ENCODE data around the gene TTC7B.

The TTC7B gene

DNA sequence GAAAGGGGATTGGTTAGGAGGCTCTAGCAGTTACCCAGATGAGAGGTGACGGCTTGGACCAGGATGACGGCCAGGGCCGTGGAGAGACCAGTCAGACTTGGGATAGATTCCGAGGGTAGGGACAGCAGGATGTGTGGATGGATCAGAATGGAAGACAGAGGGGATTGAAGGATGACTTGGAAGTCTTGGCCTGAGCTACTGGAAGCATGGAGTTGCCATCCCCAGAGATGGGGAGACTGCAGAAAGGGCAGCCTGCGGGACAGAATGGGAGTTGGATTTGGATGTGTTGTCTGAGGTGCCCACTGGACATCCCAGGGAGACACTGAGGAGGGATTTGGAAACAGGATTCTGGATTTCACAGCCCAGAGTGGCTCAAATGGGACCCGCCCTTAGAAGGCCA lies 317.1 kb downstream of the TTC7B start:
- no peak for DNase-seq

DNA sequence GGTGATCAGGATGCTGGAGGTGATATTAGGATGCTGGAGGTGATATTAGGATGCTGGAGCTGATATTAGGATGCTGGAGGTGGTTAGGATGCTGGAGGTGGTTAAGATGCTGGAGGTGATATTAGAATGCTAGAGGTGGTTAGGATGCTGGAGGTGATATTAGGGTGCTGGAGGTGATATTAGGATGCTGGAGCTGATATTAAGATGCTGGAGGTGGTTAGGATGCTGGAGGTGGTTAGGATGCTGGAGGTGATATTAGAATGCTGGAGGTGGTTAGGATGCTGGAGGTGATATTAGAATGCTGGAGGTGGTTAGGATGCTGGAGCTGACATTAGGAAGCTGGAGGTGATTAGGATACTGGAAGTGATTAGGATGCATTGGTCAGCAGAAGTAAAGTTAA lies 318.0 kb downstream of the TTC7B start:
- DNase-seq = no peak

DNA sequence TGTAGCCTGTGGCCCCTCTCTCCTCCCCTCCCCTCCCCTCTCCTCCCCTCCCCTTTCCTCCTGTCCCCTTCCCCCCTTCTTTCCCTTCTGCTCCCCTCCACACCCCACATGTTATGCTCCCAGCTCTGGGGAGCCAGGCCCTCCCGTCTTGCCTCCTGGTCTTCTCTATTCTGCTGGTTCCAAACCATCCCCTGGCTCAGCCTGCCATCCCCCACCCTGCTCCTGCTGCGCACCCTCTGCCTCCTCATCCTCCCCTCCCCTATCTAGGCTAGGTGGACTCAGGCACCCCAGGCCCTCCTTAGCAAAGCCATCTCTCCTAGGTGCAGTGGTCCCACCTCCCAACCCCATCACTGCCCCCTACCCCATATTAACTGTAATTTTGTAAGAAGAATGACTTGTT lies 319.9 kb downstream of the TTC7B start:
- no peak for DNase-seq

DNA sequence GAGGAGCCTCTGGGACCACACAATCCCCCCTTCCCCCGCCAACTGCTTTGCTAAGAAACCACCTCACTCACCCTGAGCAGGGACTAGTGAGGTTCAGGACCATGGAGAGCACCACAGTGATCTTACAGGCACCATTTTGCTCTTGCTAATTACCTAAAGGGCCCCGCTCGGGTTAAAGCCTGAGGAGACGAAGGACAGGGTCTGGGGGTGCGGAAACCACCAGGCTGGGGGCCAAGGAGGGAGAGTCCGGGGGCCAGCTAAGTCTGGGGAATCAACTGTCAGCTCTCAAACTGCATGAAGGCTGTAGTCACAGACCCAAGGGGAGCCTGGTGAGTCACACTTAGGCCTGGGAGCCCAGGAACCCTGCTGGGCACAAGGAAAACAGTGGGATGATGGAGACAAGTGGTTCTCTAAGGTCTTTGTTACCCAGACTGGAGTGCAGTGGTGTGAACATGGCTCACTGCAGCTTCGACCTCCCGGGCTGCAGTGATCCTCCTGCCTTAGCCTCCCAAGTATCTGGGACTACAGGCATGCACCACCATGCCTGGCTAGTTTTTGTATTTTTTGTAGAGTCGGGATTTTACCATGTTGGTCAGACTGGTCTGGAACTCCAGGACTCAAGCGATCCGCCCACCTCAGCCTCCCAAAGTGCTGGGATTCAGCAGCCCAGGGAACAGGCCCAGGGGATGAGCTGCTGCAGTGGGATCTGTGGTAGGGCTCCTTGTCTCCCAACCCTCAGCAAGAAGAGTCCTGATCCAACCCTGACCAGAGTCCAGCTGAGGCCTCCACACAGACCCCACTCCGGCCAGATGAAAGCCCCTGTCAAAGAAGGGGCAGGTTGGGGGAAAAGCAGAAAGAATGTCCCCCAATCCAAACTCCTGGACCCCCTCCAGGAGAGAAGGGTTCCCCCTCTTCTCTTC lies 320.6 kb downstream of the TTC7B start:
- peak; percentile 26 for DNase-seq

DNA sequence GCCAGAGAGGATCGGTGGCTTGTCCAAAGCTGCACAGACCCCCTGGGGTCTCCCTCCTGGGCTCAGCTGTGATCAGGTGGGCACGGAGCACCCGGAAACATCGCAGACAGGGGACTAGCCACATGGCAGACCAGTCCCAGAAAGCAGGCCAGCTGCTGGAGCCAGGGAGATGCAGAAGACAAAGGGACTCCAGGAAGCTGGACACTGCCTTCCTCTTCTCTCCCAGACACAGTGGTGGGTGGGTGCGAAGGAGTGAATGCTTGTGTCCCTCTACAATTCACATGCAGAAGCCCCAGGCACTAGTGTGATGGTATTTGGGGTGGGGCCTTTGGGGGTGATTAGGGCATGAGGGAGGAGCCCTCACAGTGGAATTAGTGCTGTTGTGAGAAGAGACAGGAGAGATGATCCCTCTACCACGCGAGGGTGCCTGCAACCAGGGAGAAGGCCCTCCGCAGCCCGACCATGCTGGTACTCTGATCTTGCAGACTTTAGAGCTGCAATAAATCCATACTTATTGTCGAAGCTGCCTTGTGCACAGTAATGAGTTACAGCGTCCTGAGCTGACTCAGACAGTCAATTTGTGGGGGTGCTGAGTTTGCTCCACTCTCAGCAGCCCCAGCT lies 324.2 kb downstream of the TTC7B start:
- DNase-seq = no peak

- DNase-seq = no peak
Observed at GRCh38 chr14:90491221-90491885, 324.9 kb downstream of the TTC7B start.

- DNase-seq = no peak
Observed at GRCh38 chr14:90490720-90491050, 325.5 kb downstream of the TTC7B start.

GRCh38 chr14:90489916-90490719 lies 326.1 kb downstream of the TTC7B start:
- DNase-seq = no peak

DNA sequence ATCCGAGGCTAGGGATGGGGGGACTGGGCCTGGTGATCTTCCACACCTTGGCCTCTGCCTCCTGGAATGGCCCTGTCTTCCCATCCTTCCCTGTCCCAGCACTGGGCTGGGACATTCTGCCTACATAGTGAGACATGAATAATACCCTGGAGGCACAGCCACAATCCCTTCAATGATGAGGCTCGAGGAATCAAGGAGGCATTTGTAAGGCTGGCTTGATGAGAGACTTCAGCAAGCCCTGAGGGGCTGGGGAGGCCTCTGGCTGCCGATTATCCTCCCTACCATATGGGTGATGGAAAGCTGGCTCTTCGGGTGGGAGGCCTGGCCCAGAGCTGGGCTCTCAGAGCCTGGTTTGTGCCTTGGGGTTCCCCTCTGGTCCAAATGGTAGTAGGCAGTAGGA lies 326.9 kb downstream of the TTC7B start:
- no peak for DNase-seq

DNA sequence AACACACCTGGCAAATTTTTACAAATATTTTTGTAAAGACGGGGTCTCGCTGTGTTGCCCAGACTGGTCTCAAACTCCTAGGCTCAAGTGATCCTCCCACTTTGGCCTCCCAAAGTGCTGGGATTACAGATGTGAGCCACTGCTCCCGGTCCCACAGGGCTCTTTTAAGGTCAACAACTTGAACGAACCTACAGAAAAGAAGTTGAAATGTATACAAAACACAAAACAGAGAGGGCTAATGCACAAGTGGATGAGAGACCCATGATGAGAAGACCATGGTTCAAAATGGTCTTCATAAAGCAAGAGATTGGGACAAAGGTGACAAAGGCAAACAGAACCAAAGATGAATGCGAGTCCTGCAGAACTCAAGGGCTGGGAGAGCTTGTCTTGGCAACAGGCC lies 328.0 kb downstream of the TTC7B start:
- no peak for DNase-seq

DNA sequence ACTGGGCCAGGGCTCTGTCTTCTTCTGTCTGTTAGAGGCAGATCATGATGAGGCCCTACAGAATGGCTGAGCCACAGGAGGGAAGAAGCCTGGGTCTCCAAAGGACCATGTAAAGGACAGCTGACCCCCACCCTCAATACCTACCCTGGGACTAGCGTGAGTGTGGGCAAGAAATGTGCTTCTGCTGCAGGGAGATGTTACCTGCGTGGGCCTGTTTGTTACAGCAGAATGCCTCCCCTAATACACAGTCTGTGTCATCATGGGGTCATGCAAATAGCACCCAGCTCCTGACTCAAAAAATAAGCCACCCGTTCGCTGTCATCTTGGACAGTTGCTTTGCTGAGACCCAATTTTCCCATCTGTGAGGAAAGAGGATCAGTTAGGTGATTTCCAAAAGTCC lies 328.8 kb downstream of the TTC7B start:
- DNase-seq = no peak

GRCh38 chr14:90487031-90487430 lies 329.2 kb downstream of the TTC7B start:
- no peak for DNase-seq

- DNase-seq = no peak
Observed at GRCh38 chr14:90484291-90484690, 331.9 kb downstream of the TTC7B start.

GRCh38 chr14:90483571-90483974 lies 332.7 kb downstream of the TTC7B start:
- DNase-seq = peak; percentile 22

DNA sequence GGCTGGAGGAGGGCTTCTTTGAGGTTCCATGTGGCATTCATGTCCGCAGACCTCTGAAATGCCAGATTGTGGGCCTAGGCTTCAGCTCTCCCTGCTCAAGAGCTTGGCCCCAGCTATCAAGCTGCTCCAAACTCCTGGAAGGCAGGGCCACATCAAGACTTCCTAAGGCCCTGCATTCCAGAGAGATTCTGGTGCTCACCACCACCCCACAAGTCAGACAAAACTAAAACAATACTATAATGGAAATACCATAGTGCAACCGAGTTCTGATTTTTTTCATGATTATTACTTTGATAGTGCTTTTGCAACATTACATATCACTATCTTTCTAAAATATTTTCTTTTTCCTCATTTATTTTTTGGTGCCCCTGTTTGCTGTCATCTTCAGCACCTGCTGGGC lies 333.1 kb downstream of the TTC7B start:
- DNase-seq = no peak

DNA sequence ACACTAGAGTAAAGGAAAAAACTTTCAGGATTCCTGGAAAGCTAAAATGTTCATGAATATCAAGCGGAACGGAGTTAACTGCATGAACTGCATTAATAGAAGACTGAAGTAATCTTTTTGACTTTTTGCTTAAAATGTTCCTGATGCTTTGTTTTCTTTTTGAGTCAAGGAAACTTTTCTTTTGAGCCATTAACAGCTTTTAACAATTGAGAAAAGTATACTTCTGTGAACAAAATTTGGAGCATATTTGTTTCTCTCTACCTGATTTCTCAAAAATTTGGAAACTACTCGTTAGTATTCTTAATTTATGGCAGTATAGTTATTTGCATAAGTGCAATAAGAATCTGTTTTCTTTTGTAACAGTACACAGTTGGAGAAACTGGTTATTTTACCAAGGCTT lies 340.9 kb downstream of the TTC7B start:
- no peak for DNase-seq
